HUES6 (cell line): Measurements from ENCODE around the gene SCAF1.
A peak's percentile ranks its signal among the peaks of the same experiment; 100 is the strongest.

Experiments
- H3K27ac ChIP-seq: 2 replicates; pipeline ENCODE4 v1.7.0; 2013; ENCODE audit warnings: low read depth, mild to moderate bottlenecking, low read length, inconsistent platforms
- H3K27me3 ChIP-seq: 2 replicates; pipeline ENCODE4 v1.6.1; 2013; ENCODE audit warnings: low read length; ENCODE audit not compliant: control insufficient read depth, insufficient read depth
- H3K36me3 ChIP-seq: 2 replicates; pipeline ENCODE4 v1.6.1; 2013; ENCODE audit warnings: low read length; ENCODE audit not compliant: control insufficient read depth, insufficient read depth
- H3K4me1 ChIP-seq: 2 replicates; pipeline ENCODE4 v1.6.1; 2013; ENCODE audit warnings: low read length; ENCODE audit not compliant: control insufficient read depth, insufficient read depth
- H3K4me3 ChIP-seq: 2 replicates; pipeline ENCODE4 v1.5.1; 2013; ENCODE audit warnings: low read depth, low read length
- H3K9ac ChIP-seq: one replicate; pipeline ENCODE4 v1.6.1; 2013; ENCODE audit warnings: mild to moderate bottlenecking, low read length
- H3K9me3 ChIP-seq: 2 replicates; pipeline ENCODE4 v1.6.1; 2013; ENCODE audit warnings: low read depth, low read length; ENCODE audit not compliant: control insufficient read depth, insufficient read depth

Gene SCAF1

GRCh38 chr19:49683814-49684250 is 41.8 kb downstream of the SCAF1 start:
- peaks cover 19% of the 10 kb centered on the region for H3K4me1 ChIP-seq
- H3K36me3 ChIP-seq = peaks cover 71% of the 10 kb centered on the region
- no peak overlapping the region for H3K27ac ChIP-seq
- H3K4me3 ChIP-seq = no peak overlapping the region
- H3K9ac ChIP-seq = no peak overlapping the region
- no peaks in the 10 kb centered on the region for H3K27me3 ChIP-seq
- H3K9me3 ChIP-seq = no peaks in the 10 kb centered on the region

- H3K27me3 ChIP-seq = no peaks in the 10 kb centered on the region
- no peaks in the 10 kb centered on the region for H3K9me3 ChIP-seq
- H3K4me1 ChIP-seq = peaks cover 14% of the 10 kb centered on the region
- no peak overlapping the region for H3K27ac ChIP-seq
- no peak overlapping the region for H3K4me3 ChIP-seq
- H3K36me3 ChIP-seq = peaks cover 75% of the 10 kb centered on the region
- no peak overlapping the region for H3K9ac ChIP-seq
Measured at GRCh38 chr19:49684251-49684982, 42.4 kb downstream of the SCAF1 start.

- peaks cover 75% of the 10 kb centered on the region for H3K36me3 ChIP-seq
- no peaks in the 10 kb centered on the region for H3K27me3 ChIP-seq
- H3K9me3 ChIP-seq = no peaks in the 10 kb centered on the region
- peaks cover 9% of the 10 kb centered on the region for H3K4me1 ChIP-seq
- no peak overlapping the region for H3K4me3 ChIP-seq
- H3K9ac ChIP-seq = no peak overlapping the region
- no peak overlapping the region for H3K27ac ChIP-seq
Measured at GRCh38 chr19:49684983-49685553, 43.1 kb downstream of the SCAF1 start.

- H3K9me3 ChIP-seq = no peaks in the 10 kb centered on the region
- peaks cover 74% of the 10 kb centered on the region for H3K36me3 ChIP-seq
- peaks cover 10% of the 10 kb centered on the region for H3K4me1 ChIP-seq
- no peak overlapping the region for H3K9ac ChIP-seq
- H3K27ac ChIP-seq = no peak overlapping the region
- no peak overlapping the region for H3K4me3 ChIP-seq
- H3K27me3 ChIP-seq = no peaks in the 10 kb centered on the region
Measured at GRCh38 chr19:49685845-49686332, 43.9 kb downstream of the SCAF1 start.

- H3K9me3 ChIP-seq = no peaks in the 10 kb centered on the region
- no peak overlapping the region for H3K4me3 ChIP-seq
- H3K36me3 ChIP-seq = peaks cover 69% of the 10 kb centered on the region
- H3K9ac ChIP-seq = no peak overlapping the region
- no peak overlapping the region for H3K27ac ChIP-seq
- peaks cover 12% of the 10 kb centered on the region for H3K4me1 ChIP-seq
- H3K27me3 ChIP-seq = no peaks in the 10 kb centered on the region
Measured at GRCh38 chr19:49686503-49687088, 44.6 kb downstream of the SCAF1 start.

GRCh38 chr19:49687150-49687549 is 45.1 kb downstream of the SCAF1 start:
- Histone ChIP-seq H3K9ac (no peak overlapping the region), H3K36me3 (peaks cover 64% of the 10 kb centered on the region), H3K4me1 (peaks cover 13% of the 10 kb centered on the region), H3K9me3 (no peaks in the 10 kb centered on the region), H3K27ac (no peak overlapping the region), H3K27me3 (no peaks in the 10 kb centered on the region), H3K4me3 (no peak overlapping the region)

GRCh38 chr19:49687566-49688316 is 45.7 kb downstream of the SCAF1 start:
- Histone ChIP-seq H3K36me3 (peaks cover 58% of the 10 kb centered on the region), H3K9me3 (no peaks in the 10 kb centered on the region), H3K4me3 (no peak overlapping the region), H3K4me1 (peaks cover 13% of the 10 kb centered on the region), H3K27ac (no peak overlapping the region), H3K27me3 (no peaks in the 10 kb centered on the region), H3K9ac (no peak overlapping the region)

GRCh38 chr19:49688531-49689132 is 46.6 kb downstream of the SCAF1 start:
- Histone ChIP-seq H3K27ac (no peak overlapping the region), H3K4me3 (no peak overlapping the region), H3K36me3 (peaks cover 50% of the 10 kb centered on the region), H3K27me3 (no peaks in the 10 kb centered on the region), H3K9me3 (no peaks in the 10 kb centered on the region), H3K9ac (no peak overlapping the region), H3K4me1 (peaks cover 13% of the 10 kb centered on the region)

GRCh38 chr19:49689133-49690078 is 47.4 kb downstream of the SCAF1 start, which contains the start of gene ADM5:
Gene ADM5 (plus strand): TSS chr19:49689594. CDS start chr19:49689838, 244 bp downstream.
- Histone ChIP-seq H3K27ac (no peak within 1 kb of the TSS), H3K4me1 (peaks cover 13% of the 10 kb centered on the region), H3K27me3 (no peaks in the 10 kb centered on the region), H3K9me3 (no peaks in the 10 kb centered on the region), H3K9ac (peak within 1 kb of the TSS; percentile 70), H3K36me3 (peaks cover 42% of the 10 kb centered on the region), H3K4me3 (peak within 1 kb of the TSS; percentile 67)
